GM20000 (cell line): ENCODE results near the gene SPOCK1.

Experiments
- DNase-seq: peaks from one replicate; pipeline ENCODE4 v3.0.0; 2012; ENCODE audit warnings: low spot score
- TF ChIP-seq, protein P1 (sequence below): IDR thresholded peaks from 2 replicates; pipeline ENCODE4 v1.5.1; 2012; ENCODE audit warnings: mild to moderate bottlenecking, control low read depth; ENCODE audit errors: extremely low read depth, missing control alignments

Gene SPOCK1

DNA sequence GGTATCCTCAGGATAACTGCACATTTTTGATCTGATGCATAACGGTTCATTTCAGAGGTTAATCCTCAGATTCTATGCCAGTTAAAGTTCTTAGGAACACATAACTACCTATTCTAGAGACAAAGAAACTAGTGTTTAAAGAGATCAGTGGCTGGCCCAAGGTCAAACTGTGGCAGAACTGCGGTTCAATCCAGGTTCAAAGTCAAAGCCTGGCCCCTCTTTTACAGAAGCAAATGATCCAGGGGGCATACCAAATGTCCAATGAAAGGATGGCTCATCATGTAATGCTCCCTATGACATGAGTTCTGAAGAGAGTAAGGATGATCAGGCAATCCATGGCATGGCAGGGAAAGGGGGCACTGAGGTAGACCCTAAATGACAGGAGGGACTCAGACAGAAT is 283.3 kb downstream of the SPOCK1 start:
- no peak for DNase-seq

DNA sequence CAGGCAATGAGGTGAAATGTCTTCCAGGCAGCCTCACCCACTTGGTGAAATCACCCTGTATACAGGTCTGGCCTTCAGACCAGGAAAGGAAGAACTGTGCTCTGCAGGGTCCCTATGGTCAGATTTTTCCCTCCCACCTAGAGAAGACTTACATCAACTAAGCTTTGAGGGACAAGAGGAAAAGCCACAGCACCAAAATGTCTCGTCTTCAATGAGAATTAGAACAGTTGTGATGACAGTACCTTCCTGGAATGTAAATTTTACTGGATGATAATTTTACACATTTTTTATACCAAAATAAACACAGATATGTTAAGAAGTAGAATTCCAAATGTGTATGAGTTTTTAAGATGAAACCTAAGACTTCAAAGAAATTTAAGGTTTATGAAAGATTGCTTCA is 283.9 kb downstream of the SPOCK1 start:
- no peak for DNase-seq
- TF ChIP-seq, protein P1, sequence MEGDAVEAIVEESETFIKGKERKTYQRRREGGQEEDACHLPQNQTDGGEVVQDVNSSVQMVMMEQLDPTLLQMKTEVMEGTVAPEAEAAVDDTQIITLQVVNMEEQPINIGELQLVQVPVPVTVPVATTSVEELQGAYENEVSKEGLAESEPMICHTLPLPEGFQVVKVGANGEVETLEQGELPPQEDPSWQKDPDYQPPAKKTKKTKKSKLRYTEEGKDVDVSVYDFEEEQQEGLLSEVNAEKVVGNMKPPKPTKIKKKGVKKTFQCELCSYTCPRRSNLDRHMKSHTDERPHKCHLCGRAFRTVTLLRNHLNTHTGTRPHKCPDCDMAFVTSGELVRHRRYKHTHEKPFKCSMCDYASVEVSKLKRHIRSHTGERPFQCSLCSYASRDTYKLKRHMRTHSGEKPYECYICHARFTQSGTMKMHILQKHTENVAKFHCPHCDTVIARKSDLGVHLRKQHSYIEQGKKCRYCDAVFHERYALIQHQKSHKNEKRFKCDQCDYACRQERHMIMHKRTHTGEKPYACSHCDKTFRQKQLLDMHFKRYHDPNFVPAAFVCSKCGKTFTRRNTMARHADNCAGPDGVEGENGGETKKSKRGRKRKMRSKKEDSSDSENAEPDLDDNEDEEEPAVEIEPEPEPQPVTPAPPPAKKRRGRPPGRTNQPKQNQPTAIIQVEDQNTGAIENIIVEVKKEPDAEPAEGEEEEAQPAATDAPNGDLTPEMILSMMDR: no peak

More for the DNA sequence above, 283.3 kb downstream of the SPOCK1 start:
- TF ChIP-seq, protein P1: no peak

DNA sequence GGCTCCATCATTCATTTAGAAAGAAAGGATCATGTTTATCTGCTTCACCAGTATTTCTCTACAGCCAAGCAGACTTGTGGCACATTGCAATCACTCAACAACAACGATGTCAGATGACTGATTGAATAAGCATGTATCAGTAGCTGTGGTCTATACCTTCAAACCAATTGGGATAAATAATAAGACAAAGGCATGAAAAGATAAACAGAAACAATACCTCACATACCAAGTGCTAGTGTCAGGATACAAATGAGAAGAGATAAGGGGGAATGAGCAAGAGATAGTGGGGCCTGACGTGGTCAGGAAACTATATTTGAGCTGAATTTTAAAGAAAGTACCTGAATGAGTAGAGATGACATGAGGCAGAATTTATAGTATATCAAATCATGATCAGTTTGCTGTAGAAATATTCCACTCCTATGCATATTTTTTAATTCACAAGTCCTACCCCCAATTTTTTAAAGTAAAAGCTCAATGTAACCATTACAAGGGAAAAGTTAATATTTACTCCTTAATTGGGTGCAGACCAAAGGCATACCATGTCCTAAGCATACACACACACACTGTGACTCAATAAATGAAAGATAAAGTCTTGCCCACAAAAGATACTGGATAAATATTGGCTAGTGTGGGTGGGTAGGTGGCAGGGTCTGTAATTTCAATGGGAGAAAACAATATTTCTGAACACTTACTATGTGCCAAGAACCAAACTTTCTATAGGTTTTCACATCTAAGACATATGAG is 284.5 kb downstream of the SPOCK1 start:
- no peak for DNase-seq
- TF ChIP-seq, protein P1: no peak

DNA sequence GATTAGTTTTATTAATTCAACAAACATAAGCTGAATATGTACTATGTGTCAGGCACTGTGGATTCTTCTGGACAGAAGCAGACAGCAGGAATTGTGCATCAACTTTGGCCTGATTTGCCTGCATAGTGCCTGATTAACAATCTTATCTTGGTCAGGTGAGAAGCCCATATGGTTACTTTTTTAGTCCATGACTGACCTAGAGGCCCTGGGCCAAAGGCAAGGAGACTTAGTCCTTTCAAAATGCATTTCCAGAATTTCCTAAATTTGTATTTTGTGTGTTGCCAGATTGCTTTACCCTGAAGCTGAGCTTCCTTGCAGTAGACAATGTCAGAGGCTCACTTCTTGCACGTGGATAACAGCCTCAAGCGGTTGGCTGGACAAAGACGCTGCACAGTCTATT is 286.7 kb downstream of the SPOCK1 start:
- TF ChIP-seq, protein P1: no peak
- DNase-seq: no peak

DNA sequence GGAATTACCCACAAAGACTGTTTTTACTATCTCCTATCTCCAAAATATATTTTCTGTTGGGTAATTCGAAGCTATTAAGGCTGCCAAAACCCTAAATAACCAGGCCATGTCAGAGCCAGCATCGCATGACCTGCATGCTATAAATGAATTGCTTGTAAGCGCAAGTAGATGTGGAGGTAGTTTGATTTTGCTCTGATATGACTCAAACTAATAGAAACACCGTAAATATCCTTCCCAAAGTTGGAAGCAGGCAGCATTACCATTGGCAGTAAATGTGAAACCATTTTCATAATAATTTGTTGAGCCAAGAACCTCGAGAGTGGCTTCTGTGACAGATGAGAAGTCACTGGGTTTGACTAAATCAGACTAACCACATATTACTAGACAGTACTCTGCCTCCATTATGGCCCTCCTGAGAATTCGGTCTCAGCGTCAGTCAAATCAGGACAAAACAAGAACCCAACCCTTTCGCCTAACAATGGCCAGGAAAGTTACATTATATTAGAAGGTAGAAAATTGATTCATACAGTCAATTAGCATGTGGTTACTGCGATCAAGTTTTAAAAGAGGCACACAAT is 289.8 kb downstream of the SPOCK1 start:
- TF ChIP-seq, protein P1: no peak
- no peak for DNase-seq

DNA sequence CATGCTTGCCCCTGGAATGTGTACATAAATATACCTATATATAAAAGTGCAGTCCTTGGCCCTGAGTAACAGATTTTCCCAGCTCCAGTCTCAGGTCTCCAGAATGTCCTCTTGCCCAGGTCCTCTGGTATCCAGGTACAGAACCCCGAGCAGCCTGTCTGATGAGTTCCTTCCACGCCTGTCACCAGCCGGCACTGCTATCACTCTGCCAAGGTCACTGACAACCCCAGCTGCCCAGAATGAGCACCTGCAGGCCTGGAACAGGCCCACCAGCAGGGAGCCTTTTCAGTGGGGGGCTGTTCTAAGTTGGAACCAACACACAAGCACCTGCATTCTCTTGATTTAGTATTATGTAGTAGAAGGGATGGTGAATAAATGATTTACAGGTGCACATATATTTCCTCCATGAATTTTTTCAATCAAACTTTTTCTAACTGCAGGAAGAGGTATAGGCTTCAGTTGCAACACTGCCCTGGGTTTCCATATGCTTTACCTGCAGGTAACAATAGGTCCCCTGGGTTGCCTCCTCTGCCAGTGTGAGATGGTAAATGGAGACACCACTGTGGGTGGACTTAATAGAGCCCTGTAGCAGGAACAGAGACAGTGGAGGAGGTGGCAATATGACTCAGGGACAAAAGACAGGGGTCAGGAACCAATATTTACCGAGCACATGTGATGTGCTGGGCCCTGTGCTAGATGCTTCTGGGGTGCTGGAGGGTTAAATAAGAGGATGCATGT is 291.9 kb downstream of the SPOCK1 start:
- TF ChIP-seq, protein P1: no peak
- no peak for DNase-seq
